Measurements from ENCODE around the gene POU2AF1.

DNA sequence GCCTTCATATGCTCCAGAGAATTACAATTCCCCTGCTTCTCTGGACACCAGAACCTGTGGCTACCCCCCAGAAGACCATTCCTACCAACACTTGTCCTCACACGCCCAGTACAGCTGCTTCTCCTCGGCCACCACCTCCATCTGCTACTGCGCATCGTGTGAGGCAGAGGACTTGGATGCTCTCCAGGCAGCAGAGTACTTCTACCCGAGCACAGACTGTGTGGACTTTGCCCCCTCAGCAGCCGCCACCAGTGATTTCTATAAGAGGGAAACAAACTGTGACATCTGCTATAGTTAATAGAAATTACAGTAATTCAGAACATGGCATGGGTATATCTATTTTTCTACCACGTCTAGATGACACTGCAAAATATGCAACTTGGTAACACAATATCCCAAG, 70.9 kb downstream of the POU2AF1 start:
- TF ChIP-seq, protein P1, sequence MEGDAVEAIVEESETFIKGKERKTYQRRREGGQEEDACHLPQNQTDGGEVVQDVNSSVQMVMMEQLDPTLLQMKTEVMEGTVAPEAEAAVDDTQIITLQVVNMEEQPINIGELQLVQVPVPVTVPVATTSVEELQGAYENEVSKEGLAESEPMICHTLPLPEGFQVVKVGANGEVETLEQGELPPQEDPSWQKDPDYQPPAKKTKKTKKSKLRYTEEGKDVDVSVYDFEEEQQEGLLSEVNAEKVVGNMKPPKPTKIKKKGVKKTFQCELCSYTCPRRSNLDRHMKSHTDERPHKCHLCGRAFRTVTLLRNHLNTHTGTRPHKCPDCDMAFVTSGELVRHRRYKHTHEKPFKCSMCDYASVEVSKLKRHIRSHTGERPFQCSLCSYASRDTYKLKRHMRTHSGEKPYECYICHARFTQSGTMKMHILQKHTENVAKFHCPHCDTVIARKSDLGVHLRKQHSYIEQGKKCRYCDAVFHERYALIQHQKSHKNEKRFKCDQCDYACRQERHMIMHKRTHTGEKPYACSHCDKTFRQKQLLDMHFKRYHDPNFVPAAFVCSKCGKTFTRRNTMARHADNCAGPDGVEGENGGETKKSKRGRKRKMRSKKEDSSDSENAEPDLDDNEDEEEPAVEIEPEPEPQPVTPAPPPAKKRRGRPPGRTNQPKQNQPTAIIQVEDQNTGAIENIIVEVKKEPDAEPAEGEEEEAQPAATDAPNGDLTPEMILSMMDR (IDR thresholded peaks at IDR 0.05) = no peak
- TF ChIP-seq POLR2A (IDR thresholded peaks at IDR 0.05) (no peak), EP300 (IDR thresholded peaks at IDR 0.05) (no peak)

All from tibial nerve (tissue), 4 donors.